HEK293 (cell line): ENCODE measurements around the gene SLC16A7.

ENCODE experiments used
- CTCF ChIA-PET: fragments of 350-600 bp; formaldehyde crosslinking; extraction: SDS; loops from one replicate; lab custom pipeline; 2021; ENCODE audit warnings: antibody characterized with exemption; lab: Yijun Ruan, JAX
- POLR2A ChIA-PET: fragments of 300-600 bp; formaldehyde crosslinking; extraction: SDS; loops from one replicate; lab custom pipeline; 2020; ENCODE audit warnings: antibody characterized with exemption, inconsistent platforms; lab: Yijun Ruan, JAX
- H3K27ac ChIP-seq: fragments of 200-500 bp; sonication (Bioruptor generic); 2 replicates; pipeline ENCODE4 v1.5.1; 2014; ENCODE audit warnings: low read depth, low read length, control low read depth, inconsistent platforms; ENCODE audit errors: extremely low read depth
- H3K36me3 ChIP-seq, 2 experiments: fragments of 200-500 bp in 1 of 2; sonication (Bioruptor generic) in 1 of 2; 1 replicate in 1 of 2; 2 replicates in 1 of 2; pipeline ENCODE4 v1.5.1; 2014 to 2017; ENCODE audit warnings: inconsistent platforms in 2 of 2, low read length in 2 of 2; ENCODE audit not compliant: control insufficient read depth in 2 of 2, insufficient read depth in 1 of 2
- H3K4me1 ChIP-seq: fragments of 200-500 bp; sonication (Bioruptor generic); 2 replicates; pipeline ENCODE4 v1.5.1; 2014; ENCODE audit warnings: mild to moderate bottlenecking, low read length, inconsistent platforms; ENCODE audit not compliant: control insufficient read depth, insufficient read depth
- H3K4me3 ChIP-seq: 2 replicates; pipeline ENCODE4 v1.5.1; 2011; ENCODE audit warnings: low read depth, mild to moderate bottlenecking, control low read depth, low read length, moderate library complexity
- H3K9me3 ChIP-seq: fragments of 200-500 bp; sonication (Bioruptor generic); 2 replicates; pipeline ENCODE4 v1.5.1; 2014; ENCODE audit warnings: low read depth, low read length, inconsistent platforms; ENCODE audit not compliant: control insufficient read depth, insufficient read depth
- BCL6B ChIP-seq: fragments of 450-650 bp; formaldehyde crosslinking; IDR thresholded peaks from 2 replicates; pipeline ENCODE4 v1.5.1; 2017; ENCODE audit warnings: missing biosample characterization, missing genetic modification characterization
- GFI1B ChIP-seq: fragments of 450-650 bp; formaldehyde crosslinking; IDR thresholded peaks from 2 replicates; pipeline ENCODE4 v1.5.1; 2016; ENCODE audit warnings: missing biosample characterization, missing genetic modification characterization
- GLIS1 ChIP-seq: fragments of 450-650 bp; formaldehyde crosslinking; IDR thresholded peaks from 2 replicates; pipeline ENCODE4 v1.5.1; 2016; ENCODE audit warnings: missing biosample characterization, missing genetic modification characterization
- KLF17 ChIP-seq: fragments of 450-650 bp; formaldehyde crosslinking; IDR thresholded peaks from 2 replicates; pipeline ENCODE4 v1.5.1; 2016; ENCODE audit warnings: missing biosample characterization, missing genetic modification characterization
- MEIS1 ChIP-seq: sonication (generic); formaldehyde crosslinking; IDR thresholded peaks from 2 replicates; pipeline ENCODE4 v1.8.1; 2022; ENCODE audit warnings: missing genetic modification reagents, mild to moderate bottlenecking, borderline replicate concordance
- PATZ1 ChIP-seq: fragments of 450-650 bp; formaldehyde crosslinking; IDR thresholded peaks from 2 replicates; pipeline ENCODE4 v1.5.1; 2016; ENCODE audit warnings: missing biosample characterization, missing genetic modification characterization
- ZBTB7A ChIP-seq: fragments of 450-650 bp; formaldehyde crosslinking; IDR thresholded peaks from 2 replicates; pipeline ENCODE4 v1.5.1; 2016; ENCODE audit warnings: low read depth, missing biosample characterization, missing genetic modification characterization
- ZBTB8A ChIP-seq: fragments of 450-650 bp; formaldehyde crosslinking; IDR thresholded peaks from 2 replicates; pipeline ENCODE4 v1.5.1; 2016; ENCODE audit warnings: missing biosample characterization, missing genetic modification characterization
- ZEB2 ChIP-seq: fragments of 450-650 bp; formaldehyde crosslinking; IDR thresholded peaks from 2 replicates; pipeline ENCODE4 v1.5.1; 2016; ENCODE audit warnings: missing biosample characterization, missing genetic modification characterization
- ZFHX2 ChIP-seq: fragments of 450-650 bp; formaldehyde crosslinking; conservative IDR thresholded peaks from 2 replicates; pipeline ENCODE4 v1.5.1; 2016; ENCODE audit warnings: missing biosample characterization, missing genetic modification characterization
- ZFP41 ChIP-seq: fragments of 450-650 bp; formaldehyde crosslinking; IDR thresholded peaks from 2 replicates; pipeline ENCODE4 v1.5.1; 2016; ENCODE audit warnings: missing biosample characterization, missing genetic modification characterization, borderline replicate concordance
- ZIC2 ChIP-seq: fragments of 450-650 bp; formaldehyde crosslinking; IDR thresholded peaks from 2 replicates; pipeline ENCODE4 v1.5.1; 2016; ENCODE audit warnings: missing biosample characterization, missing genetic modification characterization
- ZNF114 ChIP-seq: fragments of 450-650 bp; formaldehyde crosslinking; IDR thresholded peaks from 2 replicates; pipeline ENCODE4 v1.5.0; 2017; ENCODE audit warnings: missing biosample characterization, missing genetic modification characterization
- ZNF146 ChIP-seq: fragments of 450-650 bp; formaldehyde crosslinking; IDR thresholded peaks from 2 replicates; pipeline ENCODE4 v1.5.1; 2016; ENCODE audit warnings: missing biosample characterization, missing genetic modification characterization
- ZNF175 ChIP-seq: fragments of 450-650 bp; formaldehyde crosslinking; IDR thresholded peaks from 2 replicates; pipeline ENCODE4 v1.5.1; 2016; ENCODE audit warnings: missing biosample characterization, missing genetic modification characterization
- ZNF211 ChIP-seq: fragments of 450-650 bp; formaldehyde crosslinking; IDR thresholded peaks from 2 replicates; pipeline ENCODE4 v1.5.1; 2016; ENCODE audit warnings: low read depth, missing biosample characterization, missing genetic modification characterization
- ZNF221 ChIP-seq: fragments of 450-650 bp; formaldehyde crosslinking; IDR thresholded peaks from 2 replicates; pipeline ENCODE4 v1.5.1; 2017; ENCODE audit warnings: missing biosample characterization, missing genetic modification characterization, borderline replicate concordance
- ZNF248 ChIP-seq: fragments of 450-650 bp; formaldehyde crosslinking; IDR thresholded peaks from 2 replicates; pipeline ENCODE4 v1.5.1; 2017; ENCODE audit warnings: missing biosample characterization, missing genetic modification characterization
- ZNF266 ChIP-seq: fragments of 450-650 bp; formaldehyde crosslinking; IDR thresholded peaks from 2 replicates; pipeline ENCODE4 v1.5.1; 2016; ENCODE audit warnings: missing biosample characterization, missing genetic modification characterization, low read depth
- ZNF366 ChIP-seq: fragments of 450-650 bp; formaldehyde crosslinking; conservative IDR thresholded peaks from 2 replicates; pipeline ENCODE4 v1.5.1; 2016; ENCODE audit warnings: missing biosample characterization, missing genetic modification characterization
- ZNF416 ChIP-seq: fragments of 450-650 bp; formaldehyde crosslinking; IDR thresholded peaks from 2 replicates; pipeline ENCODE4 v1.5.1; 2016; ENCODE audit warnings: missing biosample characterization, missing genetic modification characterization
- ZNF501 ChIP-seq: fragments of 450-650 bp; formaldehyde crosslinking; IDR thresholded peaks from 2 replicates; pipeline ENCODE4 v1.5.1; 2016; ENCODE audit warnings: missing biosample characterization, missing genetic modification characterization
- ZNF560 ChIP-seq: fragments of 450-650 bp; formaldehyde crosslinking; IDR thresholded peaks from 2 replicates; pipeline ENCODE4 v1.5.1; 2017; ENCODE audit warnings: missing biosample characterization, missing genetic modification characterization, borderline replicate concordance
- ZNF585B ChIP-seq: fragments of 450-650 bp; formaldehyde crosslinking; IDR thresholded peaks from 2 replicates; pipeline ENCODE4 v1.5.1; 2016; ENCODE audit warnings: missing biosample characterization, missing genetic modification characterization
- ZNF660 ChIP-seq: fragments of 450-650 bp; IDR thresholded peaks from 2 replicates; pipeline ENCODE4 v1.5.1; 2018; ENCODE audit warnings: missing biosample characterization, mild to moderate bottlenecking, missing genetic modification characterization
- ZNF701 ChIP-seq: fragments of 450-650 bp; formaldehyde crosslinking; IDR thresholded peaks from 2 replicates; pipeline ENCODE4 v1.5.1; 2016; ENCODE audit warnings: missing biosample characterization, missing genetic modification characterization
- ZNF791 ChIP-seq: fragments of 450-650 bp; formaldehyde crosslinking; IDR thresholded peaks from 2 replicates; pipeline ENCODE4 v1.5.1; 2016; ENCODE audit warnings: missing biosample characterization, missing genetic modification characterization

SLC16A7 gene

GRCh38 chr12:59637692-59638070, 41.9 kb downstream of the SLC16A7 start:
- no peaks in the 10 kb centered on the region for H3K36me3 ChIP-seq
- CTCF ChIA-PET, result no interaction called here
- no peak for TF ChIP-seq ZNF266 (tag by site-specific recombination)
- no peak for TF ChIP-seq ZNF501 (tag by site-specific recombination)
- no peak for TF ChIP-seq ZNF701
- no peak for TF ChIP-seq PATZ1 (tag by site-specific recombination)
- TF ChIP-seq BCL6B, result no peak
- TF ChIP-seq ZNF416 (tag by site-specific recombination), result no peak
- TF ChIP-seq MEIS1, result no peak
- TF ChIP-seq, all 188 proteins: peak for 0
- H3K27ac ChIP-seq, result no peak overlapping the region
- H3K9me3 ChIP-seq, result no peaks in the 10 kb centered on the region
- no peaks in the 10 kb centered on the region for H3K4me1 ChIP-seq
- POLR2A ChIA-PET, result no interaction called here
- no peak overlapping the region for H3K4me3 ChIP-seq

GRCh38 chr12:59643550-59643949, 47.7 kb downstream of the SLC16A7 start:
- no peak for TF ChIP-seq ZNF560
- TF ChIP-seq ZNF146, result no peak
- TF ChIP-seq ZNF221, result no peak
- TF ChIP-seq GLIS1 (tag by site-specific recombination), result no peak
- TF ChIP-seq ZNF248 (tag by site-specific recombination), result no peak
- TF ChIP-seq ZEB2, result no peak
- no peak for TF ChIP-seq ZNF366
- TF ChIP-seq ZNF585B, result no peak
- Histone ChIP-seq H3K27ac (no peak overlapping the region), H3K4me1 (no peaks in the 10 kb centered on the region), H3K4me3 (no peak overlapping the region), H3K36me3 (no peaks in the 10 kb centered on the region), H3K9me3 (no peaks in the 10 kb centered on the region)
- ChIA-PET CTCF (no interaction called here), POLR2A (no interaction called here)

GRCh38 chr12:59645242-59645641, 49.4 kb downstream of the SLC16A7 start:
- Histone ChIP-seq H3K36me3 (no peaks in the 10 kb centered on the region), H3K9me3 (no peaks in the 10 kb centered on the region), H3K4me3 (no peak overlapping the region), H3K4me1 (no peaks in the 10 kb centered on the region), H3K27ac (no peak overlapping the region)
- ChIA-PET POLR2A (no interaction called here), CTCF (no interaction called here)
- TF ChIP-seq ZNF114 (no peak), ZNF791 (tag by site-specific recombination) (no peak), ZNF660 (no peak), ZNF175 (tag by site-specific recombination) (no peak), ZNF366 (no peak), KLF17 (tag by site-specific recombination) (no peak), ZBTB8A (tag by site-specific recombination) (no peak), ZFHX2 (tag by site-specific recombination) (no peak), ZNF211 (tag by site-specific recombination) (no peak), GFI1B (tag by site-specific recombination) (no peak), ZBTB7A (tag by site-specific recombination) (no peak), ZFP41 (tag by site-specific recombination) (no peak), ZIC2 (tag by site-specific recombination) (no peak)
